Mesothelial cell of epicardium (in vitro differentiated cells): ENCODE results near the gene PHACTR1. TPM values are rescaled to one million over a fixed set of nuclear protein-coding genes. Genes with fewer than 3 reads are reported as not detected.

Source experiments
- DNase-seq, 2 experiments: peaks; one replicate each; pipeline ENCODE4 v3.0.0; 2021; ENCODE audit warnings: low spot score in 2 of 2; ENCODE audit not compliant: unreplicated experiment in 2 of 2
- H3K27ac Mint-ChIP-seq: 2 replicates; pipeline ENCODE4 v1.8.0; 2021; ENCODE audit warnings: mixed read lengths
- H3K27me3 Mint-ChIP-seq: 2 replicates; pipeline ENCODE4 v1.8.0; 2021; ENCODE audit warnings: low read depth, mixed read lengths
- H3K36me3 Mint-ChIP-seq: 2 replicates; pipeline ENCODE4 v1.8.0; 2021; ENCODE audit warnings: mixed read lengths
- H3K4me1 Mint-ChIP-seq: 2 replicates; pipeline ENCODE4 v1.8.0; 2021; ENCODE audit warnings: mixed read lengths
- H3K4me3 Mint-ChIP-seq: 2 replicates; pipeline ENCODE4 v1.8.0; 2021; ENCODE audit warnings: mild to moderate bottlenecking, moderate library complexity, mixed read lengths
- H3K9me3 Mint-ChIP-seq: 2 replicates; pipeline ENCODE4 v1.8.0; 2021; ENCODE audit warnings: mixed read lengths
- total RNA-seq: library from RNA; stranded (reverse); gene quantifications from 3 replicates; pipeline ENCODE4 v1.2.1, GENCODE V29; 2021
- TF ChIP-seq, protein P1 (sequence below): fragments of 200-600 bp; sonication (generic); IDR thresholded peaks from one replicate; pipeline ENCODE4 v1.5.0; 2021; ENCODE audit warnings: antibody characterized with exemption; ENCODE audit not compliant: unreplicated experiment

PHACTR1 gene
- total RNA-seq, 1 donor from 2014 or later = 0.76 TPM

DNA sequence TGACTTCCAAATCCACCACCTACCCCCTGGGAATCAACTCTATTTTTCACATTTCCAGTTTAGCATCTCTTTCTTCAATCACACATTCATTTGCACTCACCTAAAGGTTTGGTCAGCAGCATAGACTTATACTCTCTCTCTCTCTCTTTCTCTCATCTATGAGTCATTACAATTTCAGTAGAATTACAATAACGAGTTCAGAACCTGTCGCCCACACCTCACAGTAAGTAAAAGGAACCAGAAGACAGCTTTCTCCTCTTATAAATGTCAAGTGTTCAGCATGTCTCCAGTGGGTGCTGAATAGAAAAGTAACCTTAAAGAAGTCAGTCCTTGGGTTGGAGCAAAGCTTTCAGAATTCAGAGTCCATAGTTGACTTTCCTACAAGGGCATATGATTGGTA, 1.1 kb upstream of the PHACTR1 start:
- Mint-ChIP-seq H3K9me3 (no peaks in the 10 kb centered on the region), H3K27ac (no peak overlapping the region), H3K27me3 (peaks cover 45% of the 10 kb centered on the region), H3K4me3 (no peak overlapping the region), H3K4me1 (peaks cover 20% of the 10 kb centered on the region), H3K36me3 (no peaks in the 10 kb centered on the region)
- TF ChIP-seq, protein P1, sequence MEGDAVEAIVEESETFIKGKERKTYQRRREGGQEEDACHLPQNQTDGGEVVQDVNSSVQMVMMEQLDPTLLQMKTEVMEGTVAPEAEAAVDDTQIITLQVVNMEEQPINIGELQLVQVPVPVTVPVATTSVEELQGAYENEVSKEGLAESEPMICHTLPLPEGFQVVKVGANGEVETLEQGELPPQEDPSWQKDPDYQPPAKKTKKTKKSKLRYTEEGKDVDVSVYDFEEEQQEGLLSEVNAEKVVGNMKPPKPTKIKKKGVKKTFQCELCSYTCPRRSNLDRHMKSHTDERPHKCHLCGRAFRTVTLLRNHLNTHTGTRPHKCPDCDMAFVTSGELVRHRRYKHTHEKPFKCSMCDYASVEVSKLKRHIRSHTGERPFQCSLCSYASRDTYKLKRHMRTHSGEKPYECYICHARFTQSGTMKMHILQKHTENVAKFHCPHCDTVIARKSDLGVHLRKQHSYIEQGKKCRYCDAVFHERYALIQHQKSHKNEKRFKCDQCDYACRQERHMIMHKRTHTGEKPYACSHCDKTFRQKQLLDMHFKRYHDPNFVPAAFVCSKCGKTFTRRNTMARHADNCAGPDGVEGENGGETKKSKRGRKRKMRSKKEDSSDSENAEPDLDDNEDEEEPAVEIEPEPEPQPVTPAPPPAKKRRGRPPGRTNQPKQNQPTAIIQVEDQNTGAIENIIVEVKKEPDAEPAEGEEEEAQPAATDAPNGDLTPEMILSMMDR = no peak
- no peak for DNase-seq

DNA sequence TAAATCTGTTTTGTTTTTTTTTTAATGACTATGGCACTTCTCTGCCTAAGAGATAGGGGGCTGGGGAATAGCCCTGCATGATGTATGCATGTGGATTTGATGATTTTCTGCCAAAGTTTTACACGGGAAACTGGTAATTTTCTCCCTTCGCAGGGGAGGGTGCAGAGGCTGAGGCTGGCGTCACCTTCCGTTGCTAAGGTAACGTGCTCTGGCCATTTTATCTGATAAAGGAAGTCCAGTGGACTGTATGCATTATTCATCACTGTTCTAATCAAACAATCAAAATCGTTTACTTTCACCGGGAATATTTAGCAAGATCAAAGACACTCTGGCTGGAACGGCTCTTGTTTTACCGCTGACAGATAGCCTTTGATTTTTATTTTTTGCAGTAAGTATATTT, 789 bp downstream of the PHACTR1 start:
- Mint-ChIP-seq H3K27ac (peak overlapping the region; percentile 72), H3K27me3 (peaks cover 42% of the 10 kb centered on the region)

DNA sequence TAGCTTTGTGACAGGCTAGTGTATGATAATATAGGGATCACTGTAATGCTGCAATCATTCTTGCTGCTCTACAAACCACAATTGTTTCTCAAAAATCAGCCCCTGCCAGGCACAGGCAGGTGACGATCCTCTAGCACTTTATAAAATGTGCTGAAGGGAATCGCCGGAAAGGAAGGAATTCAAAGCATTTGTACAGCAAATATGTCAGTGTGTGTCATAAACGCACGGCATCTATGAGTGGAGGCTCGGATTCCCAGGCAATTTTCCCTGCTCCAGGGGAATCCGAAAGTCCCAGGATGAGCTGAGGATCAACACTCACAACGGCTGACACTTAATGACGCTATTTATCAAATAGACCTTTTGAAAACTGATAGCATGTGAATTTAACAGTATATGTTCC, 1.4 kb downstream of the PHACTR1 start:
- Mint-ChIP-seq H3K27ac (peak overlapping the region; percentile 81), H3K36me3 (no peaks in the 10 kb centered on the region), H3K27me3 (peaks cover 43% of the 10 kb centered on the region), H3K9me3 (no peaks in the 10 kb centered on the region), H3K4me1 (peaks cover 20% of the 10 kb centered on the region), H3K4me3 (peak overlapping the region; percentile 8)
- TF ChIP-seq, protein P1 = no peak
- peak in 1 of 2 experiments; percentile 39 for DNase-seq

More for the DNA sequence above, 789 bp downstream of the PHACTR1 start:
- Mint-ChIP-seq H3K4me1 (peaks cover 20% of the 10 kb centered on the region), H3K4me3 (no peak overlapping the region), H3K36me3 (no peaks in the 10 kb centered on the region), H3K9me3 (no peaks in the 10 kb centered on the region)
- TF ChIP-seq, protein P1 = no peak
- no peak for DNase-seq

DNA sequence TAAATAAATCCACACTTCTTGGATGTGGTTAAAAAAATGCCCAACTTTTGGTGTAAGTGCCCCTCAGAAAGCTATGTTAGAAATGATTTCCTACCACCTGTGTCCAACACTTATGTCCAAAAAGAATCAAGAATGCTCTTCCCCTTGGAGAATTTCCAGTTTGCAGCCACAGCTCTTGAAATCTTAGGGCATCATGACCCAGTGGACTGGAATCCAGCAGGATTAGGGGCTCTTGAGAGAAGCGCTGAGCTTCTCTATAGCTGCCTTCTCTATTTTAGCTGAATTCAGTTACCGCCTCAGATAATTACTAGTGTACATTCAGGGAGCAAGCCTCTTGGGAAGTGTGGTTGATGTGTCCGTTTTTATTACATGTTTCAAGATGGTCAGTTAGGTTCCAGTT, 2.5 kb downstream of the PHACTR1 start:
- Mint-ChIP-seq H3K27ac (no peak overlapping the region), H3K36me3 (no peaks in the 10 kb centered on the region), H3K27me3 (peaks cover 45% of the 10 kb centered on the region), H3K9me3 (no peaks in the 10 kb centered on the region), H3K4me1 (peaks cover 20% of the 10 kb centered on the region), H3K4me3 (no peak overlapping the region)
- TF ChIP-seq, protein P1 = no peak
- DNase-seq = no peak

DNA sequence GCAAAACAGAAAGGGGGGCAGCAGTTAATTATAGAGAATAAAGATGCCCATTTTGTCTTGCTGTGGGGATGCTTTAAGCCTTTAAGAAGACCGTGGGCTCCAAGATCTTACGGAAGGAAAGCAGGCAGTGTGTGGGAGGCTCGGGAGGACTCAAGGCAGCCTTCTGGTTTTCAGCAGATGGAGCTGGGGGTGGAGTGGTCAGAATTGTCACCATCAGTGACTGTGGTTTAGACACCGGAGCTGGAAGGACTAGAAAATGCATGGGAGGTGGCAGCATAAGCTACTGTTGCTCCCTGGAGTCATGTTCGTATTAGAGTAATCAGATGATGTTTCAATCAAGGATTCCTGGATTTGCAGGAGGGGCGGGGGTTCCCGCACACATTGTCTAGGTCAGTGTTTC, 3.7 kb downstream of the PHACTR1 start:
- Mint-ChIP-seq H3K27ac (no peak overlapping the region), H3K36me3 (no peaks in the 10 kb centered on the region), H3K9me3 (no peaks in the 10 kb centered on the region), H3K4me3 (no peak overlapping the region), H3K4me1 (peaks cover 20% of the 10 kb centered on the region), H3K27me3 (peaks cover 53% of the 10 kb centered on the region)
- TF ChIP-seq, protein P1 = no peak
- DNase-seq = no peak

DNA sequence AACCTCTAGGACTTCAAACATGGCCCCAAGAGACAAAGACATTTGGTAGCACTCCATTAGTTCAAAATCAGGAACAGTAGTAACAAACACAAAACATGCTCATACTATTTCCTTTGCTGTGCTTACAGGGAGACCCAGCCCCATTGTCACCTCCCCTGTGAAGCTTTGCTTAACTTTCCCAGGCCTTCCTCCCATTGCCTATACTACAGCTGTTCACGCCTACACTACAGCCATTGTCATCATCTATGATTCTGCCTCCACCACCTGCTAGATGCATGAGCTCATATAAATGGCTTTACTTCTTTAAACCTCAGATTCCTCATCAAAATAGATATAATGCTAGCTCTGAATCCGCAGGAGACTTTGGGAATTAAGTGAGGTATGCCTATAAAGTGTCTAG, 8.7 kb downstream of the PHACTR1 start:
- TF ChIP-seq, protein P1 = no peak
- no peaks in the 10 kb centered on the region for H3K4me1 Mint-ChIP-seq
- DNase-seq = no peak
- H3K9me3 Mint-ChIP-seq = no peaks in the 10 kb centered on the region
- no peak overlapping the region for H3K4me3 Mint-ChIP-seq
- peaks cover 60% of the 10 kb centered on the region for H3K27me3 Mint-ChIP-seq
- no peak overlapping the region for H3K27ac Mint-ChIP-seq
- no peaks in the 10 kb centered on the region for H3K36me3 Mint-ChIP-seq
